K562 (cell line): ENCODE results near the gene TBC1D3I. TPM values are rescaled to one million over a fixed set of nuclear protein-coding genes. Genes with fewer than 3 reads are reported as not detected.
"Not testable (repeated sequence)": the region's sequence is repeated elsewhere in the genome, so short reads cannot be mapped to it uniquely, and the experiment has no call there.

Experiments used
- ATAC-seq: fragments of 200-7000 bp; cut with Tn5 transposase; 3 replicates; pipeline ENCODE4 v1.9.1; 2020; ENCODE audit warnings: moderate library complexity
- BruUV-seq: library from RNA; stranded (reverse); fragments of 400-500 nt; replicated peaks from 2 replicates; lab custom pipeline; 2021; lab: Mats Ljungman, UMichigan
- CTCF ChIA-PET: fragments of 300-600 bp; formaldehyde crosslinking; extraction: SDS; loops from one replicate; lab custom pipeline; 2021; ENCODE audit warnings: low intra/inter-chr PET ratio; lab: Yijun Ruan, JAX
- POLR2A ChIA-PET: fragments of 300-600, 350-650 bp; sonication (Branson Sonifier 250); formaldehyde crosslinking; extraction: SDS; loops from one replicate; lab custom pipeline; 2021; ENCODE audit warnings: antibody characterized with exemption, inconsistent platforms; lab: Yijun Ruan, JAX
- DNase-seq, 4 experiments: peaks; one replicate each; pipeline versions ENCODE4 v3.0.0 to v3.0.0-alpha.2; 2011 to 2018; ENCODE audit warnings: low spot score in 3 of 4, mixed read lengths in 3 of 4; ENCODE audit errors: extremely low read depth in 1 of 4
- FAIRE-seq: peaks from 2 replicates; lab custom pipeline; 2011; peaks lifted over from hg19 to GRCh38; lab: Jason Lieb, UNC
- H2AFZ ChIP-seq: 2 replicates; pipeline ENCODE4 v1.6.0; 2011; ENCODE audit warnings: low read depth, low read length, control low read depth, inconsistent platforms
- H3K27ac ChIP-seq: fragments of 200-600 bp; 3 replicates; pipeline ENCODE4 v1.8.0; 2011; ENCODE audit warnings: low read depth, mild to moderate bottlenecking, control low read depth, inconsistent platforms, low read length, moderate library complexity, mixed read lengths; ENCODE audit errors: extremely low read depth
- H3K27me3 ChIP-seq, 2 experiments: fragments of 300-600 bp in 1 of 2; 2 replicates in 1 of 2; 3 replicates in 1 of 2; pipeline versions ENCODE4 v1.6.0 to v1.8.0; 2011; ENCODE audit warnings: inconsistent platforms in 2 of 2, low read length in 2 of 2, mild to moderate bottlenecking in 1 of 2, mixed read lengths in 1 of 2, moderate library complexity in 1 of 2; ENCODE audit not compliant: control insufficient read depth in 2 of 2, insufficient read depth in 2 of 2
- H3K36me3 ChIP-seq: fragments of 300-600 bp; 3 replicates; pipeline ENCODE4 v1.8.0; 2011; ENCODE audit warnings: mild to moderate bottlenecking, low read length, inconsistent platforms; ENCODE audit not compliant: control insufficient read depth, insufficient read depth
- H3K4me1 ChIP-seq, 2 experiments: fragments of 200-600 bp in 1 of 2; replicated peaks in 1 of 2; 2 replicates in 1 of 2; 3 replicates in 1 of 2; pipeline versions ENCODE4 v1.5.1 to v1.8.0; 2011; ENCODE audit warnings: inconsistent platforms in 2 of 2, low read length in 2 of 2, mild to moderate bottlenecking in 1 of 2, mixed read lengths in 1 of 2, moderate library complexity in 1 of 2; ENCODE audit not compliant: control insufficient read depth in 2 of 2, insufficient read depth in 2 of 2
- H3K4me2 ChIP-seq: 2 replicates; pipeline ENCODE4 v1.6.1; 2011; ENCODE audit warnings: low read length, control low read depth, inconsistent platforms, mixed read lengths; ENCODE audit not compliant: insufficient read depth
- H3K4me3 ChIP-seq: fragments of 200-600 bp; sonication (generic), shearing (Covaris generic); 2 replicates; pipeline ENCODE4 v1.5.1; 2016; ENCODE audit warnings: control low read depth, inconsistent platforms
- H3K79me2 ChIP-seq: fragments of 200-600 bp; 3 replicates; pipeline ENCODE4 v1.8.0; 2011; ENCODE audit warnings: low read length, inconsistent platforms; ENCODE audit not compliant: control insufficient read depth, insufficient read depth
- H3K9ac ChIP-seq, 2 experiments: 2 replicates each; pipeline versions ENCODE4 v1.6.0 to v1.6.1; 2011; ENCODE audit warnings: low read depth in 2 of 2, low read length in 2 of 2, control low read depth in 1 of 2, inconsistent platforms in 1 of 2, mild to moderate bottlenecking in 1 of 2, mixed read lengths in 1 of 2; ENCODE audit not compliant: insufficient read depth in 1 of 2
- H3K9me1 ChIP-seq: one replicate; pipeline ENCODE4 v1.6.0; 2011; ENCODE audit warnings: inconsistent platforms, mild to moderate bottlenecking, low read length, moderate library complexity; ENCODE audit not compliant: control insufficient read depth, insufficient read depth
- H3K9me3 ChIP-seq: replicated peaks from 2 replicates; pipeline ENCODE4 v1.5.1; 2011; ENCODE audit warnings: low read depth, low read length, inconsistent platforms; ENCODE audit not compliant: control insufficient read depth, insufficient read depth
- H4K20me1 ChIP-seq: replicated peaks from 2 replicates; pipeline ENCODE4 v1.6.1; 2011; ENCODE audit warnings: low read length, inconsistent platforms, mixed read lengths; ENCODE audit not compliant: control insufficient read depth, insufficient read depth
- WGBS: fragments of 100-300 bp; shearing (Covaris generic); methylation state at CpG from one replicate; pipeline ENCODE4 v1.1.6; 2016; ENCODE audit warnings: low coverage, mixed read lengths; ENCODE audit not compliant: insufficient coverage; ENCODE audit errors: missing lambda C conversion rate; 5-methylcytosine and 5-hydroxymethylcytosine counted together
- in situ Hi-C: fragments of 300-500 bp; cut with MboI; formaldehyde crosslinking; loops from 4 replicates; pipeline ENCODE4 v1.15.0; 2018; ENCODE audit warnings: inconsistent platforms, mixed read lengths
- intact Hi-C: fragments of 100-400 bp; cut with micrococcal nuclease; formaldehyde crosslinking; loops from 2 replicates; pipeline ENCODE4 v1.14.2; 2022
- polyA plus RNA-seq, 8 experiments: library from polyadenylated mRNA; depleted of rRNA in 4 of 8; stranded (reverse) in 5 of 8; unstranded in 3 of 8; fragments of >200 nt; fragmentation: Nextera tagmentation in 2 of 8; fragmentation: Illumina TruSeq in 1 of 8; extraction: Ambion mirVana in 2 of 8; extraction: Trizol in 1 of 8; gene quantifications; 2 replicates each; pipeline versions ENCODE4 v1.2.1 to v1.2.3, GENCODE V29; 2011 to 2014; ENCODE audit warnings: inconsistent platforms in 1 of 8, missing spikeins in 1 of 8
- total RNA-seq, 7 experiments: library from RNA; depleted of rRNA in 6 of 7; stranded (reverse); fragments of >200 nt in 6 of 7; fragmentation: Illumina TruSeq in 2 of 7; extraction: Trizol in 2 of 7; gene quantifications; 2 replicates each; pipeline versions ENCODE4 v1.2.1 to v1.2.3, GENCODE V29; 2011 to 2021; ENCODE audit warnings: low replicate concordance in 1 of 7

TBC1D3I gene
- total and polyA plus RNA-seq, 9 of the 15 experiments (the other 6 are each of a cell fraction or from before 2014, with no cell fraction given), result not detected

DNA sequence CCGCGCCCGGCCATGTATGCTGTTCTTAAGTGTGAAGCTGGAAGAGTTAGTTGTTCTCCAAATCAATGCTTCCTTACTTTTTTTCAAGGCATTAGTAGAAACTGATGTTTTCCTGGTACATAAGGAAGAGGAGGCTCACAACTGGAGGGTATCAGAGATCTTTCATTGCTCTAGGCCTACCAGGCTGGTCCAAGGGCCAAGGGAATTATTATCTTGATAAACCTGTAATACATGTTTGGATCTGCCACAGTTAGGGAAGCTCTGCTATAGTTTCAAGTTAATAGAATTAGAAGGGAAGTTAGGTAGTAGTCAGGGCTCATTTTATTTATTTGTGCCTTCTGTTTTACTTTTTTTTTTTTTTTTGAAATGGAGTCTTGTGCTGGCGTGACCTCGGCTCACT, 19.8 kb upstream of the TBC1D3I start:
- ATAC-seq, H4K20me1 ChIP-seq, H3K9me1 ChIP-seq, H3K27ac ChIP-seq, H3K9ac ChIP-seq, in situ Hi-C loops, H3K9me3 ChIP-seq, CTCF ChIA-PET, H3K27me3 ChIP-seq, POLR2A ChIA-PET, DNase-seq, FAIRE-seq, H2AFZ ChIP-seq, H3K79me2 ChIP-seq, H3K36me3 ChIP-seq, intact Hi-C loops, H3K4me3 ChIP-seq, H3K4me2 ChIP-seq, BruUV-seq, H3K4me1 ChIP-seq: not testable (repeated sequence)
- WGBS, result no CpG with 5 or more reads among the region's 5 CpGs

DNA sequence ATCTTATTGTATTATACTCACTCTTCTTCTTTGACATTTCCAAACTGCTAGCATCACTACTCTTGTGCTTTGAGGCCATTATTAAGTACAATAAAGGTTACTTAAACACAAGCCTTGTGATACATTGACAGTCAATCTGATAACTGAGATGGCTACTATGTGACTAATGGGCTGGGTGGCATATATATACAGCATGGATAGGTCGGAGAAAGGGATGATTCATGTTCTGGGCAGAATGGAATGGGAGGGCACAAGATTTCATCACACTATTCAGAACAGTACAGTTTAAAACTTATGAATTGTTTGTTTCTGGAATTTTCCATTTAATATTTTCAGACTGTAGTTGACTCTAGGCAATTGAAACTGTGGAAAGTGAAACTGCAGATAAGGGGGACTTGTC, 18.9 kb upstream of the TBC1D3I start:
- H3K9ac ChIP-seq, POLR2A ChIA-PET, H3K36me3 ChIP-seq, CTCF ChIA-PET, ATAC-seq, BruUV-seq, H3K27ac ChIP-seq, H3K4me3 ChIP-seq, H2AFZ ChIP-seq, in situ Hi-C loops, DNase-seq, H3K27me3 ChIP-seq, FAIRE-seq, H3K9me3 ChIP-seq, H4K20me1 ChIP-seq, intact Hi-C loops, H3K4me1 ChIP-seq, H3K9me1 ChIP-seq, H3K79me2 ChIP-seq, H3K4me2 ChIP-seq: not testable (repeated sequence)
- whole genome bisulfite sequencing, result no CpG with 5 or more reads among the region's 1 CpG

DNA sequence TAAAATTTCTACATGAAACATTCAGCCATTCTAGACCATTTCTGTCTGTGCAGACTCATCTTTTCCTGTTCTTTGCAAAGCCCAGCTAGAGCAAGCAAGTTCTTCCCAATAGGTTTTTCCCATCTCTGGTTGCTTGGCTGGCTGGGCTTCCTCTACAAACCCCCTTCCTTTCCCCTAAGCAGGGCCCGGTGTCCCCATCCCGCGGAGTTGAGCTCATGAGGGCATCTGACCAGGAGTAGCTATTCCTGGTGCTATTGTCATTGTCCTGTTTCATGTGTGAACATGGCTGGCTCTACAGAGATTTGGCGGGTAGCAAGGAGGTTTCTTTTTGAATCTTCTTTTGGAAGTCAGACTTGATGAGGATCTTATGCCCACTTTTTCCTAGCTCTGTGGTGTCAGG, 22.3 kb downstream of the TBC1D3I start:
- in situ Hi-C loops, result not testable (repeated sequence)

More for the DNA sequence above, 22.3 kb downstream of the TBC1D3I start:
- intact Hi-C loops, DNase-seq, POLR2A ChIA-PET, H3K9ac ChIP-seq, BruUV-seq, H3K27ac ChIP-seq, H2AFZ ChIP-seq, H3K36me3 ChIP-seq, H3K4me2 ChIP-seq, H3K9me1 ChIP-seq, H3K4me1 ChIP-seq, ATAC-seq, CTCF ChIA-PET, H3K27me3 ChIP-seq, H3K79me2 ChIP-seq, H3K9me3 ChIP-seq, H4K20me1 ChIP-seq, FAIRE-seq, H3K4me3 ChIP-seq: not testable (repeated sequence)
- 5% methylated on average over 3 of the region's 4 CpGs for WGBS
